Peyer's patch (tissue), 4 donors: ENCODE results near the gene ZNF483.

ENCODE experiments used
- CTCF ChIP-seq, 6 experiments: fragments of 450-650 bp in 4 of 6; fragments of 200-600 bp in 2 of 6; sonication (generic) in 1 of 6; IDR thresholded peaks; one replicate each; pipeline ENCODE4 v1.5.1; 2017 to 2019; ENCODE audit warnings: antibody characterized with exemption in 6 of 6, mild to moderate bottlenecking in 3 of 6, moderate library complexity in 1 of 6
- POLR2A ChIP-seq, 2 donors: fragments of 450-650 bp; IDR thresholded peaks; one replicate each; pipeline ENCODE4 v1.5.1; 2017; ENCODE audit warnings: antibody characterized with exemption in 2 of 2, mild to moderate bottlenecking in 2 of 2, moderate library complexity in 2 of 2

- no peak for TF ChIP-seq CTCF (IDR thresholded peaks at IDR 0.05)
- peak; percentile 73 to 85 for TF ChIP-seq POLR2A (IDR thresholded peaks at IDR 0.05)
Observed at GRCh38 chr9:111599092-111599954, 74.3 kb downstream of the ZNF483 start, which contains the start of gene PTGR1.
